ENCODE results near the gene EXOC7. TPM values are rescaled to one million over a fixed set of nuclear protein-coding genes. Genes with fewer than 3 reads are reported as not detected.
A peak's percentile ranks its signal among the peaks of the same experiment; 100 is the strongest.

EXOC7 gene
- total RNA-seq, 1 experiment from 2014 or later, result 117 TPM

- Histone ChIP-seq H3K4me3 (ENCODE audit: low read depth, low read length, poor library complexity, severe bottlenecking) (no peak overlapping the region), H3K27me3 (replicated peaks; ENCODE audit: insufficient read depth, low read depth, low read length, poor library complexity) (no peaks in the 10 kb centered on the region), H3K27ac (ENCODE audit: low read depth, low read length, poor library complexity, severe bottlenecking) (no peak overlapping the region), H3K36me3 (ENCODE audit: insufficient read depth, low read length, poor library complexity, severe bottlenecking) (peaks cover 77% of the 10 kb centered on the region), H3K9me3 (ENCODE audit: low read depth, low read length, poor library complexity, severe bottlenecking) (no peaks in the 10 kb centered on the region), H3K4me1 (ENCODE audit: insufficient read depth, low read length, poor library complexity, severe bottlenecking) (peaks cover 10% of the 10 kb centered on the region)
- intact Hi-C loops (cut with micrococcal nuclease; ENCODE audit: unreplicated experiment), result no loop called here
- POLR2A ChIA-PET (ENCODE audit: low non-redundant PET), result no interaction called here
- no peak for TF ChIP-seq EZH2 (IDR thresholded peaks at IDR 0.05; ENCODE audit: borderline replicate concordance, low read depth, low read length, poor library complexity, severe bottlenecking)
- no peak for TF ChIP-seq CTCF (conservative IDR thresholded peaks at IDR 0.05; ENCODE audit: low read depth, low read length)
- CTCF ChIA-PET, result no interaction called here
- DNase-seq (ENCODE audit: low spot score), result no peak
- BruUV-seq (replicated peaks), result no TSS peak
Observed at GRCh38 chr17:76056882-76057281, 46.7 kb downstream of the EXOC7 start.

GRCh38 chr17:76054112-76054476 lies 49.5 kb downstream of the EXOC7 start:
- no peak for TF ChIP-seq CTCF (conservative IDR thresholded peaks at IDR 0.05; ENCODE audit: low read depth, low read length)
- TF ChIP-seq EZH2 (IDR thresholded peaks at IDR 0.05; ENCODE audit: borderline replicate concordance, low read depth, low read length, poor library complexity, severe bottlenecking), result no peak
- Histone ChIP-seq H3K4me3 (ENCODE audit: low read depth, low read length, poor library complexity, severe bottlenecking) (no peak overlapping the region), H3K36me3 (ENCODE audit: insufficient read depth, low read length, poor library complexity, severe bottlenecking) (peaks cover 70% of the 10 kb centered on the region), H3K27me3 (replicated peaks; ENCODE audit: insufficient read depth, low read depth, low read length, poor library complexity) (no peaks in the 10 kb centered on the region), H3K9me3 (ENCODE audit: low read depth, low read length, poor library complexity, severe bottlenecking) (no peaks in the 10 kb centered on the region), H3K4me1 (ENCODE audit: insufficient read depth, low read length, poor library complexity, severe bottlenecking) (peaks cover 10% of the 10 kb centered on the region), H3K27ac (ENCODE audit: low read depth, low read length, poor library complexity, severe bottlenecking) (peak overlapping the region; percentile 47)
- intact Hi-C loops (cut with micrococcal nuclease; ENCODE audit: unreplicated experiment), result no loop called here
- DNase-seq (ENCODE audit: low spot score), result no peak
- CTCF ChIA-PET, result no interaction called here
- BruUV-seq (replicated peaks), result no TSS peak
- POLR2A ChIA-PET (ENCODE audit: low non-redundant PET), result no interaction called here

- ChIA-PET POLR2A (ENCODE audit: low non-redundant PET) (interaction anchor here (0.6 kb wide), 1 partner anchor 337 kb away, joined by 5 read pairs; no protein-coding TSS in a partner anchor), CTCF (interaction anchor here (0.6 to 0.7 kb wide), 2 partner anchors 11 to 39 kb away, joined by 3 to 8 read pairs; no protein-coding TSS in a partner anchor)
- DNase-seq (ENCODE audit: low spot score), result peak; percentile 75
- TF ChIP-seq CTCF (conservative IDR thresholded peaks at IDR 0.05; ENCODE audit: low read depth, low read length), result no peak
- no peak for TF ChIP-seq EZH2 (IDR thresholded peaks at IDR 0.05; ENCODE audit: borderline replicate concordance, low read depth, low read length, poor library complexity, severe bottlenecking)
- H3K36me3 ChIP-seq (ENCODE audit: insufficient read depth, low read length, poor library complexity, severe bottlenecking), result peaks cover 69% of the 10 kb centered on the region
- intact Hi-C loops (cut with micrococcal nuclease; ENCODE audit: unreplicated experiment), result no loop called here
- H3K4me3 ChIP-seq (ENCODE audit: low read depth, low read length, poor library complexity, severe bottlenecking), result no peak overlapping the region
- no TSS peak for BruUV-seq (replicated peaks)
- H3K4me1 ChIP-seq (ENCODE audit: insufficient read depth, low read length, poor library complexity, severe bottlenecking), result peaks cover 10% of the 10 kb centered on the region
- H3K27ac ChIP-seq (ENCODE audit: low read depth, low read length, poor library complexity, severe bottlenecking), result peak overlapping the region; percentile 47
- no peaks in the 10 kb centered on the region for H3K9me3 ChIP-seq (ENCODE audit: low read depth, low read length, poor library complexity, severe bottlenecking)
- no peaks in the 10 kb centered on the region for H3K27me3 ChIP-seq (replicated peaks; ENCODE audit: insufficient read depth, low read depth, low read length, poor library complexity)
Observed at GRCh38 chr17:76053246-76054111, 50.1 kb downstream of the EXOC7 start.

All from A673 (cell line).